COLO668 (cell line): ENCODE data around the gene PACS2.

Source experiments
- DNase-seq: peaks from one replicate; lab custom pipeline; 2025; ENCODE audit not compliant: unreplicated experiment; lab: John Stamatoyannopoulos, UW

The PACS2 gene

GRCh38 chr14:105437723-105438500 lies 123.4 kb downstream of the PACS2 start:
- DNase-seq, result no peak

GRCh38 chr14:105439179-105439578 lies 124.6 kb downstream of the PACS2 start:
- DNase-seq, result no peak

GRCh38 chr14:105439710-105440553 lies 125.4 kb downstream of the PACS2 start:
- peak; percentile 19 for DNase-seq

- DNase-seq, result no peak
Measured at GRCh38 chr14:105440554-105440900, 126.0 kb downstream of the PACS2 start.

- no peak for DNase-seq
Measured at GRCh38 chr14:105440992-105441391, 126.4 kb downstream of the PACS2 start.

- no peak for DNase-seq
Measured at GRCh38 chr14:105442125-105442524, 127.6 kb downstream of the PACS2 start.

- no peak for DNase-seq
Measured at GRCh38 chr14:105442834-105443233, 128.3 kb downstream of the PACS2 start.

- no peak for DNase-seq
Measured at GRCh38 chr14:105444859-105445258, 130.3 kb downstream of the PACS2 start.

- no peak for DNase-seq
Measured at GRCh38 chr14:105445290-105445689, 130.7 kb downstream of the PACS2 start.

- DNase-seq, result no peak
Measured at GRCh38 chr14:105445901-105446845, 131.6 kb downstream of the PACS2 start.

- DNase-seq, result no peak
Measured at GRCh38 chr14:105446971-105447370, 132.4 kb downstream of the PACS2 start.
